GM21786 (cell line): ENCODE data around the gene BLOC1S3.

Source experiments
- ATAC-seq: cut with Tn5 transposase; IDR thresholded peaks from one replicate; pipeline ENCODE4 v1.9.1; 2021; ENCODE audit not compliant: unreplicated experiment

The BLOC1S3 gene

DNA sequence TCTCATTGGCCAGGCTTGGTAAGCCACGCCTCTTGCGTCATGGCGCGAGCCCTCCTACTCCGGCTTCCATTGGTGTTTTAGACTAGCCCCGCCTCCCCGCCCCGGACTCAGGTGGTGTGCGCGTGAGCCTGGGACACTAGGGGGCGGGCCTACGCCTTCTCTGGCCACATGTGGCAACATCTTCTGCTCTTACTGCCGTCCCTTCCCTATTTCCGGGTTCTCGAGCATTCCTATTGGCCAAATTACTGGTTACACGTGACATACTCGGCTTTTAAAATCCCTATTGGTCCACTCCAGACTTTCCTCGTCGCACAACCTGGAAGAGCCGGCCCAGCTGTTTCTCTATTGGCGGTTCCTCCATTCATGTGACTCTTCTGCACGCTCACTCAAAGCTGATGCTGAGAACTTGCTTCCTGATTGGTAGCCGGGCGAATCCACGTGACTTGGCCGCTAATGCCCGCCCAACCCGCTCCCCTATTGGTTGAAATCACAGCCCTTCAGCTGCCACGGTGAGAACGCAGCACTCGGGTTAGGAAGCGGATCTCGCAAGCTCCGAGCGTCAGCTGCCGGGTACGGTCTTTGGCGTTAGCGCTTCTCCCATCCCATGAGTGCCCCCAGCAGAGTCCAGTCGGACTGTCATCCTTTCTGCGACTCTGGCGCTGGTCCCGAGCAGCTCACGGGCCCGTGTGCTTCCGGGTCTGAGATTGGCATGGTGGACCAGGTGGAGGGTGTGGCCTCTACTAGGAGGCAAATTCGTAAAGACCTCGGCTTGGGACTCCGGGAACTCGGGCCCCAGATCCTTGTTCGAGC, at the start of gene BLOC1S3:
Gene BLOC1S3 (plus strand): TSS at position 523 of the 810 bp plus-strand sequence. CDS start 513 bp downstream, outside the sequence.
- peak; percentile 82 for ATAC-seq

DNA sequence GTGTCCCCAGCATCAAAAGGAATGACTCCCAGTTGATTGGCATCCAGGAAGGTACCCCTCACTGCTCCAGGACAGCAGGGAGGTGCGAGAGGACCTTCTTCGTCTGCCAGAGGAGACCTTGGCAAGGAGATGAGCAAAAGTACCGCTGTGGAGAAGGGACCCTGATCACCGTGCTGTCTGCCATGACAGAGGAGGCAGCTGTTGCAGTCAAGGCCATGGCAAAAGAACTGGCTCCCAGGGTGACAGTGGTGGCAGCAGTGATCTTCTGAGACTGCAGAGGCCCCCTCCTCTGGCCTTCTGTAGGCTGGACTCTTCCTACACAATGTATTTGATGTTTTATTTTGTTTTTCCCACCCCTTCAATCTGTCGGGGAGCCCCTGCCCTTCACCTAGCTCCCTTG, 49.8 kb upstream of the BLOC1S3 start:
- ATAC-seq = no peak

GRCh38 chr19:45130236-45130635, 48.3 kb upstream of the BLOC1S3 start:
- ATAC-seq = no peak

- no peak for ATAC-seq
Measured at GRCh38 chr19:45130888-45131615, 47.5 kb upstream of the BLOC1S3 start.

GRCh38 chr19:45133661-45134060, 44.9 kb upstream of the BLOC1S3 start:
- ATAC-seq = no peak

DNA sequence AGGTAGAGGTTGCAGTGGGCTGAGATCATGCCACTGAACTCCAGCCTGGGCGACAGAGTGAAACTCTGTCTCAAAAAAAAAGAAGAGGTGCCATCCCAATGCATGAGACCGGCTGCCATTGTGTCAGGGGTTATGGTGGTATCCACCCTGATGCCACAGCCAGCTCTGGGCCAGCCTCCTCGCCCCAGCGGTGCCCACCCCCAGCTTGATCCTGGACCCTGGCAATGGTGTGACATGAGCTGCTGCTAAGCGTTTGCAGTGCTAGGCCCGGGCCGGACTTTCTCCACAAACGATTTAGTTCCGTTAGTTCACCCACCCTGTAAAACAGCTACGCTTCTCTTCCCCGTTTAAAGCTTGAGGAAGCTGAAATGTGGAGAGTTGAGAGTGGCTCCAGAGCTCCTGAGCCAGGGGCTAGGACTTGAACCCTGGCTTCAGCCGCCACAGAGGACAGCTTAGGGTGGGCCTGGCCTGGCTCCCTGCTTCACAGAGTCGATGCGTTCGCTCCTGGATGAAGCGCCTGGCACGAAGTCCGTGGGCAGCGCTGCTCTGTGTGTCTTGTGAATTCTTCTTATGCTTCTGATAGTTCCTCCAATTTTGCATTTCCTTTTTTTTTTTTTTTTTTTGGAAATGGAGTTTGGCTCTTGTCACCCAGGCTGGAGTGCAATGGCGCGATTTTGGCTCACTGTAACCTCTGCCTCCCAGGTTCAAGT, 43.3 kb upstream of the BLOC1S3 start:
- ATAC-seq = no peak

- no peak for ATAC-seq
Measured at GRCh38 chr19:45136507-45137178, 41.9 kb upstream of the BLOC1S3 start.

DNA sequence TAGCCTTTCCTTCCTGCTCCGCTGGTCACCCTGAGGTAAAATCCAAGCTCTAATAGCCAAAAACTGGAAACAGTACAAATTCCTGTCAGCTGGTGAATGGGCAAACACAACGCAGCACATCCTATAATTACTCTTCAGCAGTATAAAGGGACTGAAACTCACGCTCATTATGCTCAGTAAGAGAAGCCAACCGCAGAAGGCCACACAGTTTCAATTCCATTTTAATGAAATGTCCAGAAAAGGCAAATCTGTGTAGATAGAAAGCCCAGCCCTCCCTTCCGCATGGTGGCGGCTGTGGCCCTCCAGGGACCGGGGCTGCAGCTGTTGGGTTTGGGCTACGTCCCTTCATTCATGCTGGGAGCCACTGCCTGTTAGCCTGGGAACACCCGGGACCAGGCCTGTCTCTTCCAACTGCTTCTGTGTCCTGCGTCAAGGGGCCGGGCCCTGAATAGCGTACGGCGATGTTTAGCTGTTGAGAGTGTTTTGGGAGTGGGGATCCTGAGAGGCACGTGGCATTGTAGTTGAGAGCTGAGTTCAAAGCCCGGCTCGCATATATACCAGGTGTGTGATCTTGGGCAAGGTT, 41.3 kb upstream of the BLOC1S3 start:
- ATAC-seq = peak; percentile 87

DNA sequence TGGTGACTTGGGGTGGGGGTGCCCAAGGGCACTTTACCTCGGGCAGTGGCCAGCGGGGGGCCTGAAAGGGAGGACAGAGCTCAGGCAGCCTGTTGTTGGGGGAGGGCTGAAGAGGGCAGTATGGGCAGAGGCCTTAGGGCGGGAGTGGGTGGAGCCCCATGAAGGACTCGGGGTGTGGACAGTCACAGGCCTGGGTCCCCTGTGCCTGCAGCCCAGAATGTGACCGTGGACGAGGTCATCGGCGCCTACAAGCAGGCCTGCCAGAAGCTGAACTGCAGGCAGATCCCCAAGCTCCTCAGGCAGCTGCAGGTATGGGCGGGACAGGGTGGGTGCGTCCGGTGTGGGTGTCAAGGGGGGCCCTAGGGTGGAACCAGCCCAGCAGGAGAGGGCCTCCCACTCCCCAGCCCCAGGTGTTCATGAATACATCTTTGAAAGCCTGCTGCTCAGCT, 40.3 kb upstream of the BLOC1S3 start:
- ATAC-seq = no peak

DNA sequence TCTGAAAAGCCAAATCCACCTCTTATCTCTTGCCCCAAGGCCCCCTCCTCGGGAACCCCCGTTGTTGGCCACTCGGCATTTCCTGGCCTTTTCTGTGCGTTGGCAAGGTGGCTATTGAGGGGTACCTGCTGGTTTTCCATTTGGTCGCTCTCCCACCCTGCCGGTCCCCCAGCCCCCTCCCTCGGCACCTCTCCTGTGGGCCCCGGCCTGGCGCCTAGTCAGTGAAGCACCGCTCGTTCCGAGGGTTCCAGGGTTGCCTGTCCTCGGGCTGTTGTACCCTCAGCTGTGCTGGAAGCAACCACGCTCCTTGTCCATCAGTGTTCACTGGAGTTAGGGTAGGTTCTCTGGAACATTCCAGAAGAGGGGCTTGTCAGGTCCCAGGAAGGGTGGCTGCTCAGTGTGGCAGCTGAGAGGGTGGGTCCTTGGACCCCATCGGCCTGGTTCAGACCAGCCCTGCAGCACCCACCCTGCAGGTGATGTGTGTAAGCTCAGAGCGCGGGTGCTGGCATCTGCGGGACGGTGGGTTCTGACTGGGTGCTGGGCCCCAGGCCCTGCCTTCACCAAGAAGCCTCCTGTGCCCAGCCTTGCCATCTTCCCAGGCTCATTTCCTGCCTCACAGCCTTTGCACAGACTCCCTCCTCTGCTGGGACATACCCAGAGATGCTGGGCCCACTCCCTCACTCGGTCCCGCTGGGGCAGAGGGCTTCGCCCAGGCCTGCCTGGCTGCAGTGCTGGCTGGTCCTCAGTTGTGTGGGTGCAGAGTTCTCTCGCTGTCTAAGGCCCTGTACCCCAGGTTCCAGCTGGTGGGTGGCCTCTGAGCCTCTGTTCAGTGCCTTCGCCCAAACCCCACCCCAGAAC, 39.1 kb upstream of the BLOC1S3 start:
- no peak for ATAC-seq

- ATAC-seq = no peak
Measured at GRCh38 chr19:45140144-45140503, 38.5 kb upstream of the BLOC1S3 start.

DNA sequence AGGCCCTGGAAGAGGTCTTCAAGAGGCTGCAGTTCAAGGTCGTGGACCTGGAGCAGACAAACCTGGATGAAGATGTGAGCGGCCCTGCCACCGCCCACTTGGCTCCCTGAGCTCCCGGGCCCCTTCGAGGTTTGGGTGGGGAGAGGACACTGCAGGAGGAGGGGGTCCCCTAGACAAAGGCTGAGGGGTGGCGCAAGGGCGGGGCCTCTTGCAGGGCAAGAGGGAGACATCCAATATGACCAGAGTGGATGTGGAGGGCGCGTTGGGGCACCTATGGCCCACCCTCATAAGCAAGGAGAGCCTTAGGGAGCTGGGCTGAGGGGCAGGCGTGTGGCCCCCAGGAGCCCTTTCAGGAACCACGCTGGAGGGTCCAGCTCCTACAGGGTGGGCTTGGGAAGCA, 38.1 kb upstream of the BLOC1S3 start:
- no peak for ATAC-seq

GRCh38 chr19:45141203-45141900, 37.2 kb upstream of the BLOC1S3 start:
- ATAC-seq = no peak

DNA sequence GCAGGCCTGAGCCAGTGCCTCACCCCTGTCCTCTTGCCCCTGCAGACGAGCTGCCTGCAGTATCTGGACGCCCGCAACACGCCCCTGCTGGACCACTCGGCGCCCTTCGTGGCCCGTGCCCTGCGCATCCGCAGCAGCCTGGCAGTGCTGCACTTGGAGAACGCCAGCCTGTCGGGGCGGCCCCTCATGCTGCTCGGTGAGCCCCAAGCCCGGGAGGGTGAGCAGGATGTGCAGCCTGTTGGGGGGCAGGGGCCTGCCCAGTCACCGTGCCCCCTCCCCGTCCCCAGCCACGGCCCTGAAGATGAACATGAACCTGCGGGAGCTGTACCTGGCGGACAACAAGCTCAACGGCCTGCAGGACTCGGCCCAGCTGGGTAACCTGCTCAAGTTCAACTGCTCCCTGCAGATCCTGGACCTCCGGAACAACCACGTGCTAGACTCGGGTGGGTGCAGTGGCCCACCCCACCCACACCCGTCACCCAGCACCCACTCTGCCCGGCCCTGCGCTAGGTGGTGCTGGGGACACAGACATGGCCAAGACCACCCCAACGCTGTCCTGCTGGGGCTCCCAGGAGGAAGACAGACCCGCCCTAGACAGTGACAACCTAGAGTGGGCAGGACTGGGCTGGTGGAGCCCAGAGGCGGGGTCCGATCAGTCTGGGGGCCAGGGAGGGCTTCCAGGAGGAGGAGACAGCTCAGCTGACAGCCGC, 36.4 kb upstream of the BLOC1S3 start:
- ATAC-seq = no peak

DNA sequence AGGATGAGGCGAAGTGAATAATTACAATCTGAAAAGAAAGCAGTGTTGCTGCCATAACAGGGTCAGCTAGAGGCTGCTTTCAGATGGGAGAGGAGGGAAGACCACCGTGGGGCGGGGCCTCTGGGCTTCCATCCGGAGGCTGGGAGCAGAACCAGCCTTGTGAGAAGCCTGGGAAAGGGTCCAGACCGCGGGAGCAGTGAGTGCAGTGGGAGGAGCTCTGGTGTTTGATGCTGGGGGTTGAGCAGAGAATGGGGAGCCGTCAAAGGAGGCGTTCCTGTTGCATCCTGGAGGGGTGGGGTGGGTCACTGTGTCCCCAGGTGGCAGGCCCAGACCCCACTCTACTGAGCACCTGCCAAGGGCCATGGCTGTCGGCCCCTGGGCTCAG, 35.9 kb upstream of the BLOC1S3 start:
- ATAC-seq = no peak

GRCh38 chr19:45144431-45145269, 33.9 kb upstream of the BLOC1S3 start:
- no peak for ATAC-seq

DNA sequence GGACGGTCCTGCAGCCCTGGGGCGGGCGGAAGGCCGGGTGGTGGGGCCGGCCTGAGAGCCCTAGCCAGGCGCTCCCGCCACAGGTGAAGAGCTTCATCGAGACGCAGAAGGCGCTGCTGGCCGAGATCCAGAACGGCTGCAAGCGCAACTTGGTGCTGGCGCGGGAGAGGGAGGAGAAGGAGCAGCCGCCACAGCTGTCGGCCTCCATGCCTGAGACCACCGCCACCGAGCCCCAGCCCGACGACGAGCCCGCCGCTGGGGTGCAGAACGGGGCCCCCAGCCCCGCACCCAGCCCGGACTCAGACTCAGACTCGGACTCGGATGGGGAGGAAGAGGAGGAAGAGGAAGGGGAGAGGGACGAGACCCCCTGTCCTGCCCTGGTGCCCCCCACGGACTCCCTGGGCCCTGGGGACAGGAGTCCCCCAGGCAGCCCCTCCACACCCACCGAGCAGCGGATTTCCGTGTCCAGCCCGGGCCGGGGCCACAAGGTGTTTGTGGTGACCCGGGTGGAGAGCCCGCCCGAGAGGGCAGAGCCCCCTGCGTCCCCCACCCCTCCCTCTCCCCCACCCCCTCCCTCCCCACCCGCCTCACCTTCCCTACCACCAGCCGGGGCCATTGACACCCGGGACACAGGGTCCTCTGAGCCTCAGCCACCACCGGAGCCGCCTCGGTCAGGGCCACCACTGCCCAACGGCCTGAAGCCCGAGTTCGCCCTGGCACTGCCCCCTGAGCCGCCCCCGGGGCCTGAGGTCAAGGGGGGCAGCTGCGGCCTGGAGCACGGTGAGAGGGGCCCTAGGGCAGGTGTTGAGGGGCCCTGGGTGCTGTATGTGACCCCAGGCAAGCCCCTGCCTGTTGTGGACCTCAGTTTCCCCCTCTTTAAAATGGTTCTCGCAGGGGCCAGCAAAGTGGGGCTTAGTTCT, 33.1 kb upstream of the BLOC1S3 start:
- no peak for ATAC-seq
